Left hindlimb (tissue), 1 donor: ENCODE data around the gene PLCG2.
"Not testable (repeated sequence)": the region's sequence is repeated elsewhere in the genome, so short reads cannot be mapped to it uniquely, and the experiment has no call there.

Experiments
- DNase-seq: peaks from one replicate; pipeline ENCODE4 v3.0.0-alpha.2; 2018

The PLCG2 gene

DNA sequence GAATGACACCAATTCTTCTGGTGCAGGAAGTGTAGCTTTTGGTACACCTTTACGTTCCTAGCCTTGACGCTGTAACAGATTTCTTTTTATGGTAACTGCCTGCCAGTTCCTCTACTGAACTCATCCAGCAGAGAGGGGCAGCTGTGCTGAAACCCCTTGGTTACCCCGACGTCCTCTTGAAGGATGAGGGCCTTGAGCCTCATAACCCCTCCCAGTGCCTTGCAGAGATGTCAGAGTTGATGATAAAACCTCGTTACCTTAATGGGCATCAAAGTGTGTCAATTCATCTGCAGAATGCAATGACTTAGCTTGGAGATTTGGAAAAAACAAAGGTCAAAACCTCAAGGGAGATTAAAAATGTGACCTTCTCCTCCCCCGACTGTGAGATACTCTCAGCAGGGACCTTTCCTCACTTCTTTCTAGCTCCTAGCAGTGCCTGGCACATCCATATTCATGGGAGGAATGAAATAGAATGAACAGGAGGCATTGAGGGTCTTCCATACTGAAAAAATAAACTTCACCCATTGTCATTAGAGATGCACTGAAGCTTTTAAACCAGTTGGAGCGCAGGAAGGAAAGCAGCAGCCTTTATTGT is 163.0 kb downstream of the PLCG2 start:
- DNase-seq: no peak

DNA sequence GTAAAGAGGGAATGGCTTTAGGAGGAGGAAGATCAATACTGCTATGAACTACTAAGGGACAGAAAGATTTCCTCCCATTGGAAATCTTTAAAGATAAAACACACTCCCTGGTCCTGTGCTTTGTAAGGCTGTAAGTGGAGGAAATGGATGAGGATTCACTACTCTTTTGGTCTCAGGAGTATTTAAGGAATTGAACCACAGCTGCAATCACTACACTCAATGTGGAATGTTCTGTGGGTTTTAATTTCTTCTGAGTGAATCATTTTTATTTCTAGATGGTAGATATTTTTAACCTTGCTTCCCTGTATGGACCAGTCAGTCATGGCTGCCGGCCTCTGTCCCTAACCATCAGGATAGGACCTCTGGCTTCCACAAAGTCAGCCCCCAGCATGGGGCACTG is 166.6 kb downstream of the PLCG2 start:
- no peak for DNase-seq

DNA sequence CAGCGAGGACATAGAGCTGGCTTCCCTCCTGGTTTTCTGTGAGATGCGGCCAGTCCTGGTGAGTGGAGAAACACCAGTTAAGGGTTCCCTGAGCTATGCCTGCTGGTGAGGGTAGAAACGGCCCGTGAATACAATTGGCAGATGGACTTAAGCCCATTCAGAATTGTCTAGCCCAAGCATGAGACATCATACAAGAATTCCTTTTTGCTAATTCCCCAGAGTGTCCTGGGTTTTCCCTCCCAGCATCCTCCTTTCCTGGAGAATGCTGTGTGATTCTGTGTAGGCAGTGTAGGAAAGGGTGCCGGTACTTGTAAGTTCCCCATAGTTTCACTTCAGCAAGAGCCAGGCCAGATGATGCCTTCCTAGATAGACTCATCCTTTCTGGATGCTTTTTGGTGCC is 167.1 kb downstream of the PLCG2 start:
- no peak for DNase-seq

DNA sequence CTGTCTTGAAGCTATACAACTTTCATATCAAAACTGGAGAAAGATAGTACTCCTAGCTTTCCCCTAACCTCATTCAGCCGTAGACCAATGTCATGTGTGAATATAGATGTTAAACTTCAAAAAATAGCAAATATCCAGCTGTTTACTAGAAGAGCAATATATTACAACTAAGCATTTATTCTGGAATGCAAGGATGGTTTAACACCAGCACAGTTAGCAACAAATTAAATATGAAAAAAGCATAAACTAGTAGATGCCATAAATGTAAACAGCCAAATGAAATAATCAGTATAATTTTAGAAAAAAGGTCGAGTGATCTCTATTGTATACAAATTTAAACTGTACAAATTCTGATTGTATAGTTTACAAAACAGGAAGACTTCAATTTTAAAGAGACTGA is 172.5 kb downstream of the PLCG2 start:
- DNase-seq: no peak

DNA sequence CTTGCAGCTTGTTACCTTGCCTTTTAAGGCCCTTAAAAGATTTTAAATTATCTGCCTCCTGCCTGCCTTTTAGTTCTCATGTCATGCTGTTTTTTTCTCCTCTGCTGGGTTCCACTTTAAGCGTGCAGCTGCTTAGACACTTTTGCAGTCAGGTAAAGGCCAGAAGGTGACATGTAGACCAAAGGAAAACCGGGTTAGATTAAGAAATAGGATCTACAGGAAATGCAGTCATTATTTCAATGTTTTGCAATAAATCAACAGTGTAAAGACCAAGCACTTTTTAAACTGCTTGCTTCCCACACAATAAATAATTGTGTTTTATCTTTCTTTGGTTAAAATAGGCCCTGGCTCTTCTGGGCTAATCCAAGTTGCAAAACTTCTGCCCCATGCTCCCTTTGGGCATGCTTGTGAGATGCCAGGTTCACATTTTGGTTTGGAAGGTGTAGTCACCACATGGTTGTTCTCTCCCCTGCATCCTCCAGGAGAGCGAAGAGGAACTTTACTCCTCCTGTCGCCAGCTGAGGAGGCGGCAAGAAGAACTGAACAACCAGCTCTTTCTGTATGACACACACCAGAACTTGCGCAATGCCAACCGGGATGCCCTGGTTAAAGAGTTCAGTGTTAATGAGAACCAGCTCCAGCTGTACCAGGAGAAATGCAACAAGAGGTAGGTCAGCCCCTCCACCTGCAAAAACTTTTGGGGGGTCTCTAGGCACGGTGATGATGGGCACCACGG is 177.3 kb downstream of the PLCG2 start:
- DNase-seq: no peak

DNA sequence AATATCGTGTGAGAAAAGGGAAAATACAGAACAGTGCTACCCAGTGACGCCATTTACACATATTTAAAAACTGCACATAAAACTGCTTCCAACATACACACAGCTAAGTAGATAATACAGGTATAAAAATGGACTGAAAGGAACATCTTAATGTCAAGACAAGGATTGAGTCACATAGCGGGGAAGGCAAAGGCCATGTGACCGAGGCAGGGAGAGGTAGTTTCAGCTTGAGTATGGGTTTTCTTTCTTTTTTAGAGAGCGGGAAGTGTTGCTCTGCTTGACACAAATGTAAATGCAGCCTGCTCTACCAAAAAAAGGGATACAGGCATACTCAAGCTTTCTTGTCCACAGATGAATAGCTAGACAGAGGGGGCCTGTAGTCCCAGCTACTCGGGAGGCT is 185.7 kb downstream of the PLCG2 start:
- no peak for DNase-seq

DNA sequence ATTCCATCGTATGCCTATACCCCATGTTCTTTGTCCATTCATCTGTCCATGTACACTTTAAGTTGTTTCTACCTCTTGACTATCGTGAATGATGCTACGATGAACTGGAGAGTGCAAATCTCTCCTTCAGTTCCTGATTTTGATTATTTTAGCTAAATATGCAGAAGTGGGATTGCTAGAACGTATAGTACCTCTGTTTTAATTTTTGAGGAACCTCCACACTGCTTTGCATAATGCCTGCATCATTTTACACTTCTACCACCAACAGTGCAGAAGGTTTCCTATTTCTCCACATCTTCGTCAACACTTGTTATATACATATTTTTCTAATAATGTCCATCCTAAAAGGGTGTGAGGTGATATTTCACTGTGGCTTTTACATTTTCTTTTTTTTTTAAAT is 188.3 kb downstream of the PLCG2 start:
- DNase-seq: no peak

DNA sequence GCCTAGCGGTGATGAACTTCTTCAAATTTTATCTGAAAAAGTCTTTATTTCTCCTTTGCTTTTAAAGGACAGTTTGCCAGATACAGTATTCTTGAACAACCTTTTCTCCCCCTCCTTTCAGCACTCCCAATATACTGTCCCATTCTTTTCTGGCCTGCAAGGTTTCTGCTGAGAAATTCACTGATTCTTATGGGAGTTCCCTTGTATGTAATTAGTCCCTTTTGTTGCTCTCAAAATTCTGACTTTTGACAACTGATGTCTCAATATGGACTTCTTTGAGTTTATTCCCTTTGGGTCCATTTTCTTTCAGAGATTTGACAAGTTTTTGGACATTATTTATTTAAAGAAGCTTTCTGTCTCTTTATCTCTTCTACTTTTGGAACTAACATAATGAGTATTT is 192.8 kb downstream of the PLCG2 start:
- no peak for DNase-seq

DNA sequence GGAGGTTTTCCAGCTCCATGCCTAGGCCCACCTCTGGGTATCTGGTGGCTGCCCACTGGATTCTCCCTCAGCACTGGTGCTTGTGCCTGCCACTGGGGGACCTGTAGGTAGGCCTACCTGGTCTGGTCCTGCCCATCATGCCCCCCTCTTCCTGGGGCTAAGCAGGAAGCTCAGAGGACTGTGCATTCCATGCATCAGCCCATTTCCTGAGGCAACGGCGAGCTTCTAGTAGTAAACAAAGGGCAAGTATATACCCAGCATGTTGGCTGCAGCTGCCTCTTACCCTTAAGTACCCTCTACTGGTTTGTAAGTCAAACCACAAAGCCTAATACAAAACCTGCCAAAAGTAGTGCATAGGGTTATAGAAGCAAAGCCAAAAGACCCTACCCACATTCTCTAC is 194.6 kb downstream of the PLCG2 start:
- no peak for DNase-seq

DNA sequence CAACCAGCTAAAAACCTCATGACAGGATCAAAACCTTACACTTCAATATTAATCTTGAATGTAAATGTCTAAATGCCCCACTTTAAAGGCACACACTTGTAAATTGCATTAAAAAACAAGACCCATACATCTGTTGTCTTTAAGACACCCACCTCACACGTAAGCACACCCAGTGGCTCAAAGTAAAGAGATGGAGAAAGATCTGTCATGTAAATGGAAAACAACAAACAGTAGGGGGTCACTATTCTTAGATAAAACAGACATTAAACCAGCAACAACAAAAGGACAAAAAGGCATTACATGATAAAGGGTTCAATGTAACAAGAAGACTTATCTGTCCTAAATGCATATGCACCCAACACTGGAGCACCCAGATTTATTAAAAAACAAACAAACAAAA is 196.5 kb downstream of the PLCG2 start:
- DNase-seq: no peak

DNA sequence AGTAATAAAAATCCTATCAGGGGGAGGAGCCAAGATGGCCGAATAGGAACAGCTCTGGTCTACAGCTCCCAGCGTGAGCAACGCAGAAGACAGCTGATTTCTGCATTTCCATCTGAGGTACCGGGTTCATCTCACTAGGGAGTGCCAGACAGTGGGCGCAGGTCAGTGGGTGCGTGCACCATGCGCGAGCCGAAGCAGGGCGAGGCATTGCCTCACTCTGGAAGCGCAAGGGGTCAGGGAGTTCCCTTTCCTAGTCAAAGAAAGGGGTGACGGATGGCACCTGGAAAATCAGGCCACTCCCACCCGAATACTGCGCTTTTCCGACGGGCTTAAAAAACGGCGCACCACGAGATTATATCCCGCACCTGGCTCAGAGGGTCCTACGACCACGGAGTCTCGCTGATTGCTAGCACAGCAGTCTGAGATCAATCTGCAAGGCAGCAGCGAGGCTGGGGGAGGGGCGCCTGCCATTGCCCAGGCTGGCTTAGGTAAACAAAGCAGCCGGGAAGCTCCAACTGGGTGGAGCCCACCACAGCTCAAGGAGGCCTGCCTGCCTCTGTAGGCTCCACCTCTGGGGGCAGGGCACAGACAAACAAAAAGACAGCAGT is 198.3 kb downstream of the PLCG2 start:
- DNase-seq: not testable (repeated sequence)

DNA sequence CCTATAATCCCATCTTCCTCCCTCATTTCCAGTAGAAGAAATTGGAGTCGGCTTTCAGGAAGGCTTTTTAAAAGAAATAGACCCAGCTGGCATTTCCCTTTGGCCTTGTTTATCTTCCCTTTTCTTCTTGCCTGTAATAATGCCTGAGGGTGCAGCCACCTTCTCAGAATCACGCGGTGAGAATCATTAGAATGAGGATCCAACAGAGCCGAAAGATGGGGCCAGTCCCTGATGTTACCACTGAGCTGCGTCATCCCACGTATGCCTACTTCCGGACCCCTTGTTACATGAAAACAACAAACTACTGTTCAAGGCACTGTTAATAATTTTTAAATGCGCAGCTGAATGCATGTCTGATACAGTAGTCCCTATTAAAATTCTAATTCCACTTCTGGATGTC is 208.0 kb downstream of the PLCG2 start:
- DNase-seq: no peak

DNA sequence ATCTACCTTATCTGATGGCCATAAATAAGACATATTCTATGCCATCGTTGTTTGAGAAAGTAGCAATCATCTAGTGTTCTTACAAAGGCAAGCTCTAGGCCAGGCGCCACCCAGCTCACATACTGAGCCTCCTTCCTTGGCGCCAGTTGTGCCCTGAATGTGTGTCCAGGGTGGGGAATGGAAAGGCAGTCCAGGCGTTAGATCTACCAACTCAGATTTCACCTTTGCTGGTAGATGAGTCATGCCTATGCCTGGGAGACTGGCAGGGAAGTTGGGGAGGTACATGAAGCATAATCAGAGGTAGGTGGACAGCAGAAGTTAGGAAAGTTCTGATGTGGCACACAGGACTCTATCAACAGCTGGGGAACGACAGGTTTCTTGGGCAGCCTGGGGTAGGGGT is 208.6 kb downstream of the PLCG2 start:
- no peak for DNase-seq

DNA sequence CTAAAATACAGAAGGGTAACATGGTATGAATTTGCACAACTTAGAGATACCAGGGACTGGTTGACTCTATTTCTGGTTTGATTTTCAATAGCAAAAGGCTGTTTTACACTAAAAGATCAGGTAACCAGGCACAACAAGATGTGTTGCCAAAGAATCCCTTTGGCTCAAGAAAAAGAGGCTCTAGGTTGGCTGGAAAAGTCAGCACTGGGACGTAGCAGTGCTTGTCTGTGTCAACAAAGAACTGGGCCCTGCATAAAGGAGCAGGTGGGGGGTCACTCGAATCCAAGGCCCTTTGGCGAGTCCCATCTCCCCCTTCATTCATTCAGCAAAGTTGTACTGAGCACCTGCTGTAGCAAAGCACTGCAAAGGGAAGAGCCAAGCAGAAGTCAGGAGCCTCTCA is 213.8 kb downstream of the PLCG2 start:
- DNase-seq: no peak

DNA sequence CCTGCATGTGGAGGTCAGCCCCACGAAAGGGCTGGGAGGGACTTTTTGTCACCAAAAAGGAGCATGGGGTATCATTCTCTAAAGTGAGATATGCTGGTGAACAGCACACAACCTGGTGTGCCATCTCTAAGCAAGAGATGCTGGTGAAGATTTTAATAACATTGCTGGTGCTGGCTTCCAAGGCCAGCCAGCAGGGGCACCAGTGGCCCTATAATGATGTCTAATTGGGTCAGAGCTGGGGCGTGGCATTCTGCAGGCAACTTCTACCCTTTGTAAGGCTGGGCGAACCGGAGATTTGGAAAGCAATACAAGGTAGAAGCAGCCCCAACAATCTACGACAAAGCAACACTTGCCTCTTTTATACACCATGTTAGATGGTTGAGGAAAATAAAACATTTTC is 215.4 kb downstream of the PLCG2 start:
- no peak for DNase-seq

DNA sequence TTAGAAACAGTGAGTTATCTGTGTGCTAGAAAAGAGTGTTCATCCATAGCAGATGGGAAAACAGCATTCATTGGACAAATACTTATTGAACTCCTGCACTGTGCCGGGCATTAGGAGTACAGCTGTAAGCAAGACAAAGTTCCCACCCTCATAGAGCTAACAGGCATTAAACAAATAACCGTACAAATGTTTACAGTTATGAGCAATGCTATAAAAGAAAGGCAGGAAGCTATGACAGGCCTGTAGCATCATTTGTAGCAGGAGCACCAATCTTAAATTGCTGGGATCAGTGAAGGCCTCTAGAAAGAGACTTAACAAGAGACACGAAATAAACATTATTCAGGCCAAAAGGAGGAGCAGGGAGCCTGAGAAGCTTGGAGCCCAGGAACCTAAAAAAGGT is 216.6 kb downstream of the PLCG2 start:
- no peak for DNase-seq

DNA sequence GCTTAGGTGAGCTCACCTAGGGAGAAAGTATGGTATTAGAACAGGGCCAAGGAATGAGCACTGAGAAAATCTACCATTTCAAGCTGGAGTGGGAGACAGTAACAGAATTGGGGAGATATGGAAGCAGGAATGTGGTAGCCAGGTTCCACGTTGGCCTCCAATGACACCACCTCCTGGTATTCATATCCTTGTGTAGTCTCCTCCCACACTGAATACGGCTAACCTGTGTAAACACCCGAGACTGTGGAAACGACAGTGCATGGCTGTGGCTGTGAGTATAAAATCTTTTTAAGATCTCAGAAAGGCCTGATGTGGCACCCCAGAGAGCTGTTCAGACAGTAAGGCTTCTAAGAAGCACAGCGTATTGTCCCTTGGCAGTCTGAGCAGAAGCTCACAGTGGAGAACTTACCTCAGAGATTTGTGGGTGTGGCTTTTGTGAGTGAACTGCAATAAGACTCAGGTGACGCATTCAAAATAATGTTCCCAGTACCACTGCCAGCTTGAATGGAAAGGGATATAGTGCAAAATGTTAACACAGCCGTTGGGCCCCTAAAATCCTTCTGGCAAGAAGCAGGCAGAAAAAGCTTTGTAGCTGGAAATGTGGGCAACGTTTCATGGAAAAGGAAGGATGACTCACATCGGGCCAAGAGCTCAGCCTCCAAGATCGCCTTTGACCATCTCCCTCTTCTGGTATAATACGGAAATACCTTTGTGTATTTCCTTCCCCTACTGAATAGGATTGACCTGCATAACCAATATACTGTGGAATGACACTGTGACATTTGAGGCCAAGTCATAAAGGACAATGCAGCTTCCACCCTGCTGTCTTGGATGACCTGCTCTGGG is 217.8 kb downstream of the PLCG2 start:
- DNase-seq: peak; percentile 60

DNA sequence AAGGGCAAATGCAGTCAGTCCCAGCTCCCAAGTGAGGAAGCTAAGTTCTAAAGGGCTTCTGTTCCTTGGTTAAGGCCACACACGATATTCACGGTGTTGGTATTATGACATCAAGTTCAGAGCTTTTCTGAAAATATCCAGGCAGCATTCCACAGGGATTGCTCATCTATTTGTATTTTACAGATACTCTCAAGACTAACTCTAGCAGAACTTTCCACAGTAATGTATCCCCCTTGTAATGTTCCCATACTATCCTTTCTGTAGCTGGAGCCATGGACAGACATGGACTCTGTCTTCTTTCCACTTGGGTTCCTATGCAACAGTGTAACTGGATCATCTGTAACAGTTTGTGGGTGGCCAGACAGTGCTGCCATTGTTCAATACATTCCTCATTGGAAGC is 218.6 kb downstream of the PLCG2 start:
- DNase-seq: no peak

DNA sequence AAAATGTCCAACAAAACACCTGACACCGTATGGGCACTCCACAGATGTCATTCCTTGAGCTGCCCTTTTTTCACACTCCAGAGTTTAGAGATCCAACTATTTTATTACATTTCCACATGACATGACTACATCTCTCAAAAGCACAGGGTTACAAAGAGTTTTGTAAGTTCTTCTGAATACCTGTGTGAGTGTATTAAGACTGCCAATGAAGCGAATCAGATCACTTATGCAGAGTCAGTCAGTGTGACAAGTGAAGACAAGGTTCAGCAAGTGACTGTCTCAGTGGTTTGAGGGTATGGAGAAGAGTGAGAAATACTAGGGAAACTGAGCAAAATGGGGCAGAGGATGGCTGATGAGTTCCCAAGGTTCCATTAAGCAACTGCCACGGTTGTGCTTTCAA is 223.7 kb downstream of the PLCG2 start:
- DNase-seq: no peak

DNA sequence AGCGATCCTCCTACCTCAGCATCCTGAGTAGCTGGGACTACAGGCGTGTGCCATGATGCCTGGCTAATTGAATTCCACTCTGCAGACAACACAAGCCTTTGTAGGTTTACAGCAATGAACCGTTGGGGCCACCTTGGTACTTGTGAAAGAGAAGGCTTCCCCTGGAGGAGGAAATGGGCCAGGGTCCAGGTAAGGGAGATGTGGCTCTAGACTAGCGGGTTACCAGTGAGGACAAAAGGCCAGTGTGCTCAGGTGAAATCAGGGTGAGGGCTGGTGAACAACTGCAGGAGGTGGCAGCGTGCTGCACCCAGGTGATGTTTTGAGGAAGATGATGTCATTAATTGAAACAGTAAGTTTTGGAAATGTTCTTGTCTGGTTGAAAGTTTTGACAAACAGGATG is 225.5 kb downstream of the PLCG2 start:
- no peak for DNase-seq

DNA sequence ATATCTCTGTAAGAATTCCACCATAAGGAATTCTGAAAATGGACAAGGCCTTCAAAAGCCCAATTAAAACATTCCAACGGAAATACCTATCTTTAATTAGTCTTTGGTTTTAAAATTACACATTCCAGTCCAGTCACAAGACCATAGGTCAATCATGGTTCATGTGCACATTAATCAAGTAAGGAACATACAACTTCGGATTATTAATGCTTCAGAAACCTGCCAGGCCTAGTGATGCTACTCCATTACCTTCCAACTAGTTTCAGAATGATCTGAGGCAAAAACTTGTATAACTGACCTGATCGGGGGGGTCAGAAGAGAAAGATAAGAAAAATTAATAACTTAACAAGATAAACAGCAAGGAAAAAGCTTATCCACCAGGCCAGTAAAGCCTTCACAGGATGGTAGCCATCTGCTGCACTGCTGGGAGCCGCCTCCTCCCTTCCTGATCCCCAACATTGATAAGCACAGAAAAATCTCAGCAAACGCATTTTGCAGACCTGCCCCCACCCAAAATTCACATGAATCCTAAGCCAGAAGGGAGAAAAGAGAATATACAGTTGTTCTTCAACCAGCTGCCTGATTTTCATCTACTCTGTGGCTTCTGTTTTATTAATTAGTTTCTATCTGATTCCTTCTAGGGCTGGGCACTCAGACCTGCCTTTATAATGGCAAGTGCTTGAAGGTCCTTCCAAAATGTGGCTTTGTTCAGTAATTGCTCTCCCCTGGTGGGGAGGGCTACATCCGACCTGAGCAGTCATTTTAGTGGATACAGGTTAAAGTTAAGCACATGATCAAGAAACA is 226.1 kb downstream of the PLCG2 start:
- DNase-seq: no peak

DNA sequence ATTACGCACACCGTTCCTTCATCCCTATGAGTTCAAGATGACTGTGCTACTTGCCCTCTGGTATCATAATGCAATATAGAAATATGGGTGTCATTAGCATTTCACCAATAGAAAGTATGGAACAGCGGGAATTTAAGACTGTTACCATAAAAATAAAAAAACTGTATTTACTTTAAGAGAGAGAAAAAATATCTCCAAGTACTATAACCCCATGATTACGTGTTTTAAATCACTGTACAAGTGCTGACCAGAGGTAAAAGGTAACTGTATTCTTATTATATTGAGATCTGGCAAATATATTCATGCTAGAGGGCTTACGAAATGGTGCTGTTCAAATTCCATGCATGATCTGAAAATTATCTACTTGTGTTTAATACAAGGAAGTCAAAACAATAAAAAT is 226.9 kb downstream of the PLCG2 start:
- no peak for DNase-seq

DNA sequence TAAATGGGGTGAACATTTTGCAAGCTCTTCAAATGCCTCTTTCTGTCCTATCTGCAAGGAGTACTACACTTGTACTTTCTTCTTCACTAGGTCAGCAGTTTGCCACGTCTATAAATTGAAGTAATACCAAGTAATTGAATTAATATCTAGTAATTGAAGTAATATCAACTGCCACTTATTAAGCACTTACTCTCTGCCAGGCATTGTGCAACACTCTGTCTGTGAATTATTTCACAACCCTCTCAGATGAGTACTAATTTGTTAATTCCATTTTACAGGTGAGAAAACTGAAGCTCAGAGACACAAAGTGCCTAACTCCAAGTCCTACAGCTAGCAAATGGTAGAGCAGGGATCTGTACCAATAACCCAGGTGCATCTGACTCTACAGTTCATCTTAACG is 228.1 kb downstream of the PLCG2 start:
- no peak for DNase-seq
